GM12878 (cell line): ENCODE data around the gene NDEL1.

Experiments
- CEBPB ChIP-seq, 2 experiments: fragments of 150-350 bp in 1 of 2; IDR thresholded peaks; 2 replicates each; pipeline ENCODE4 v1.6.1; 2012 to 2014; ENCODE audit warnings: low read depth in 2 of 2, low read length in 2 of 2, borderline replicate concordance in 1 of 2, inconsistent platforms in 1 of 2
- CTCF ChIP-seq, 3 experiments: IDR thresholded peaks in 2 of 3; conservative IDR thresholded peaks in 1 of 3; 2 replicates each; pipeline ENCODE4 v1.5.1; 2011; ENCODE audit warnings: low read depth in 3 of 3, low read length in 3 of 3, mild to moderate bottlenecking in 3 of 3, control low read depth in 2 of 3, moderate library complexity in 2 of 3, inconsistent platforms in 1 of 3, mixed read lengths in 1 of 3; ENCODE audit not compliant: control insufficient read depth in 2 of 3, insufficient read depth in 1 of 3; ENCODE audit errors: extremely low read depth in 1 of 3
- EP300 ChIP-seq, 2 experiments: fragments of 150-350 bp in 1 of 2; IDR thresholded peaks; 2 replicates each; pipeline ENCODE4 v1.6.1; 2011 to 2012; ENCODE audit warnings: low read depth in 2 of 2, low read length in 2 of 2, borderline replicate concordance in 1 of 2, improper control_type of control experiment in 1 of 2, inconsistent platforms in 1 of 2; ENCODE audit not compliant: control insufficient read depth in 1 of 2
- EZH2 ChIP-seq: IDR thresholded peaks from 2 replicates; pipeline ENCODE4 v1.6.1; 2012; ENCODE audit warnings: low read depth, mild to moderate bottlenecking, control low read depth, inconsistent platforms, low read length, borderline replicate concordance; ENCODE audit not compliant: control insufficient read depth
- POLR2AphosphoS5 ChIP-seq: IDR thresholded peaks from 2 replicates; pipeline ENCODE4 v1.6.1; 2011; ENCODE audit warnings: mild to moderate bottlenecking, low read length, inconsistent platforms
- PRDM15 ChIP-seq: fragments of 450-650 bp; formaldehyde crosslinking; IDR thresholded peaks from 2 replicates; pipeline ENCODE4 v1.4.0; 2020; ENCODE audit warnings: mild to moderate bottlenecking, moderate library complexity
- RFX5 ChIP-seq: IDR thresholded peaks from 2 replicates; pipeline ENCODE4 v1.6.1; 2011; ENCODE audit warnings: low read depth, low read length, improper control_type of control experiment
- SIN3A ChIP-seq: IDR thresholded peaks from 2 replicates; pipeline ENCODE4 v1.6.1; 2012; ENCODE audit warnings: low read depth, low read length, improper control_type of control experiment
- TCF7 ChIP-seq: IDR thresholded peaks from 2 replicates; pipeline ENCODE4 v1.6.1; 2014; ENCODE audit warnings: antibody characterized with exemption, borderline replicate concordance
- YY1 ChIP-seq: IDR thresholded peaks from 2 replicates; pipeline ENCODE4 v1.6.1; 2011; ENCODE audit warnings: low read depth, mild to moderate bottlenecking, low read length

- no peak for TF ChIP-seq RFX5
- TF ChIP-seq CTCF (IDR thresholded peaks at IDR 0.05 in 2 of 3, conservative IDR thresholded peaks at IDR 0.05 in 1 of 3; ENCODE audit: control insufficient read depth in 2 of 3, extremely low read depth in 1 of 3, insufficient read depth in 1 of 3, low read depth in 3 of 3, low read length in 3 of 3), result no peak
- TF ChIP-seq TCF7, result no peak
- TF ChIP-seq PRDM15 (CRISPR knock-in tag), result no peak
- no peak for TF ChIP-seq EZH2
- no peak for TF ChIP-seq EP300 (IDR thresholded peaks at IDR 0.05; ENCODE audit: borderline replicate concordance in 1 of 2, control insufficient read depth in 1 of 2, low read depth in 2 of 2, low read length in 2 of 2)
- TF ChIP-seq CEBPB (IDR thresholded peaks at IDR 0.05; ENCODE audit: borderline replicate concordance in 1 of 2, low read depth in 2 of 2, low read length in 2 of 2), result no peak
- TF ChIP-seq POLR2AphosphoS5, result no peak
- TF ChIP-seq YY1, result no peak
- TF ChIP-seq SIN3A, result no peak
Measured at GRCh38 chr17:8448310-8448709, 12.6 kb downstream of the NDEL1 start.
